Mammary epithelial cell (primary cell): ENCODE results near the gene CHCHD10.

Experiments
- EZH2 ChIP-seq: IDR thresholded peaks from 2 replicates; pipeline ENCODE4 v1.6.1; 2012; ENCODE audit warnings: low read length, inconsistent platforms, borderline replicate concordance
- TF ChIP-seq, protein P1 (sequence below), 2 donors: IDR thresholded peaks in 1 of 2; conservative IDR thresholded peaks in 1 of 2; 2 replicates each; pipeline ENCODE4 v1.5.1; 2011 to 2012; ENCODE audit warnings: inconsistent platforms in 2 of 2, low read length in 2 of 2, mild to moderate bottlenecking in 2 of 2, control low read depth in 1 of 2, low read depth in 1 of 2; ENCODE audit not compliant: insufficient read depth in 1 of 2; ENCODE audit errors: extremely low read depth in 1 of 2

DNA sequence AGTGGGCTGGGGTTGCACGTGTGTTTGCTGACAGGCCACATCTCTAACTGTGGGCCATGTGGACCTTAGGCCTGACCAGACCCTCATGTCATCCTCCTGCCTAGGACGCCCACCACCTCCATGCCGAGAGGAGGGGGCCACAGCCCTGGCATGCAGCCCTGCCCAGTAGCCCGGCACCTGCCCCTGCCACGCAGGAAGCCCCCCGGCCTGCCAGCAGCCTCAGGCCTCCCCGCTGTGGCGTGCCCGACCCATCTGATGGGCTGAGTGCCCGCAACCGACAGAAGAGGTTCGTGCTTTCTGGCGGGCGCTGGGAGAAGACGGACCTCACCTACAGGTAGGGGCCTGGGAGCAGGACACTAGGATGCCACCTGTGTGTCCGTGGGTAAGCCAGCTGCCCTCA, 11.3 kb upstream of the CHCHD10 start:
- TF ChIP-seq, protein P1, sequence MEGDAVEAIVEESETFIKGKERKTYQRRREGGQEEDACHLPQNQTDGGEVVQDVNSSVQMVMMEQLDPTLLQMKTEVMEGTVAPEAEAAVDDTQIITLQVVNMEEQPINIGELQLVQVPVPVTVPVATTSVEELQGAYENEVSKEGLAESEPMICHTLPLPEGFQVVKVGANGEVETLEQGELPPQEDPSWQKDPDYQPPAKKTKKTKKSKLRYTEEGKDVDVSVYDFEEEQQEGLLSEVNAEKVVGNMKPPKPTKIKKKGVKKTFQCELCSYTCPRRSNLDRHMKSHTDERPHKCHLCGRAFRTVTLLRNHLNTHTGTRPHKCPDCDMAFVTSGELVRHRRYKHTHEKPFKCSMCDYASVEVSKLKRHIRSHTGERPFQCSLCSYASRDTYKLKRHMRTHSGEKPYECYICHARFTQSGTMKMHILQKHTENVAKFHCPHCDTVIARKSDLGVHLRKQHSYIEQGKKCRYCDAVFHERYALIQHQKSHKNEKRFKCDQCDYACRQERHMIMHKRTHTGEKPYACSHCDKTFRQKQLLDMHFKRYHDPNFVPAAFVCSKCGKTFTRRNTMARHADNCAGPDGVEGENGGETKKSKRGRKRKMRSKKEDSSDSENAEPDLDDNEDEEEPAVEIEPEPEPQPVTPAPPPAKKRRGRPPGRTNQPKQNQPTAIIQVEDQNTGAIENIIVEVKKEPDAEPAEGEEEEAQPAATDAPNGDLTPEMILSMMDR (conservative IDR thresholded peaks at IDR 0.05 in 1 of 2, IDR thresholded peaks at IDR 0.05 in 1 of 2; ENCODE audit: extremely low read depth in 1 of 2, insufficient read depth in 1 of 2, low read depth in 1 of 2, low read length in 2 of 2), result no peak
- TF ChIP-seq EZH2, result no peak
